IPS-NIHi7 (cell line): ENCODE results near the gene WDHD1.
"Not testable (repeated sequence)": the region's sequence is repeated elsewhere in the genome, so short reads cannot be mapped to it uniquely, and the experiment has no call there.

Experiments used
- DNase-seq: peaks from one replicate; pipeline ENCODE4 v3.0.0; 2012; ENCODE audit warnings: mixed read lengths; ENCODE audit errors: extremely low spot score

Gene WDHD1

GRCh38 chr14:54953609-54954008 lies 73.3 kb downstream of the WDHD1 start:
- not testable (repeated sequence) for DNase-seq

- DNase-seq: not testable (repeated sequence)
These were observed 74.1 kb downstream of the WDHD1 start for GRCh38 chr14:54952803-54953202.

- DNase-seq: no peak
These were observed 79.7 kb downstream of the WDHD1 start for GRCh38 chr14:54947230-54947629.

GRCh38 chr14:54946500-54946899 lies 80.4 kb downstream of the WDHD1 start:
- no peak for DNase-seq

- DNase-seq: no peak
These were observed 82.0 kb downstream of the WDHD1 start for GRCh38 chr14:54944737-54945391.

GRCh38 chr14:54942913-54943312 lies 84.0 kb downstream of the WDHD1 start:
- DNase-seq: no peak

GRCh38 chr14:54936816-54937215 lies 90.1 kb downstream of the WDHD1 start:
- no peak for DNase-seq

- DNase-seq: no peak
These were observed 90.9 kb downstream of the WDHD1 start for GRCh38 chr14:54935958-54936357.

- DNase-seq: no peak
These were observed 91.8 kb downstream of the WDHD1 start for GRCh38 chr14:54935100-54935499.

GRCh38 chr14:54933006-54933405 lies 93.9 kb downstream of the WDHD1 start:
- no peak for DNase-seq

GRCh38 chr14:54931598-54932340 lies 95.1 kb downstream of the WDHD1 start:
- no peak for DNase-seq

- DNase-seq: no peak
These were observed 95.8 kb downstream of the WDHD1 start for GRCh38 chr14:54931101-54931500.

- DNase-seq: no peak
These were observed 97.3 kb downstream of the WDHD1 start for GRCh38 chr14:54929556-54929955.

- DNase-seq: no peak
These were observed 98.7 kb downstream of the WDHD1 start for GRCh38 chr14:54928216-54928615.

GRCh38 chr14:54927551-54927950 lies 99.3 kb downstream of the WDHD1 start:
- no peak for DNase-seq

- not testable (repeated sequence) for DNase-seq
These were observed 100.3 kb downstream of the WDHD1 start for GRCh38 chr14:54926570-54926969.

- no peak for DNase-seq
These were observed 104.3 kb downstream of the WDHD1 start for GRCh38 chr14:54922598-54922997.

GRCh38 chr14:54920052-54920451 lies 106.8 kb downstream of the WDHD1 start:
- no peak for DNase-seq

GRCh38 chr14:54919330-54919729 lies 107.6 kb downstream of the WDHD1 start:
- no peak for DNase-seq

GRCh38 chr14:54918427-54918826 lies 108.5 kb downstream of the WDHD1 start:
- no peak for DNase-seq

- no peak for DNase-seq
These were observed 110.8 kb downstream of the WDHD1 start for GRCh38 chr14:54916101-54916500.

GRCh38 chr14:54909817-54910558 lies 116.9 kb downstream of the WDHD1 start:
- DNase-seq: no peak

- DNase-seq: not testable (repeated sequence)
These were observed 117.9 kb downstream of the WDHD1 start for GRCh38 chr14:54908973-54909372.
